Fibroblast of villous mesenchyme (primary cell): ENCODE data around the gene ZNF318. TPM values are rescaled to one million over a fixed set of nuclear protein-coding genes. Genes with fewer than 3 reads are reported as not detected.
"Not testable (repeated sequence)": the region's sequence is repeated elsewhere in the genome, so short reads cannot be mapped to it uniquely, and the experiment has no call there.

Experiments
- DNase-seq: peaks from one replicate; pipeline ENCODE4 v3.0.0-alpha.2; 2010; ENCODE audit warnings: low read depth
- H3K4me3 ChIP-seq: 2 replicates; pipeline ENCODE4 v1.5.1; 2011; ENCODE audit warnings: low read depth, mild to moderate bottlenecking, low read length
- total RNA-seq: library from RNA; depleted of rRNA; stranded (reverse); fragments of >200 nt; gene quantifications from 2 replicates; pipeline ENCODE4 v1.2.3, GENCODE V29; 2012
- TF ChIP-seq, protein P1 (sequence below): IDR thresholded peaks from 2 replicates; pipeline ENCODE4 v1.5.1; 2012; ENCODE audit warnings: low read depth, mild to moderate bottlenecking, low read length; ENCODE audit not compliant: insufficient read depth

ZNF318 gene
- total RNA-seq, 1 donor: 12.5 TPM

- DNase-seq: no peak
- no peak overlapping the region for H3K4me3 ChIP-seq
- TF ChIP-seq, protein P1, sequence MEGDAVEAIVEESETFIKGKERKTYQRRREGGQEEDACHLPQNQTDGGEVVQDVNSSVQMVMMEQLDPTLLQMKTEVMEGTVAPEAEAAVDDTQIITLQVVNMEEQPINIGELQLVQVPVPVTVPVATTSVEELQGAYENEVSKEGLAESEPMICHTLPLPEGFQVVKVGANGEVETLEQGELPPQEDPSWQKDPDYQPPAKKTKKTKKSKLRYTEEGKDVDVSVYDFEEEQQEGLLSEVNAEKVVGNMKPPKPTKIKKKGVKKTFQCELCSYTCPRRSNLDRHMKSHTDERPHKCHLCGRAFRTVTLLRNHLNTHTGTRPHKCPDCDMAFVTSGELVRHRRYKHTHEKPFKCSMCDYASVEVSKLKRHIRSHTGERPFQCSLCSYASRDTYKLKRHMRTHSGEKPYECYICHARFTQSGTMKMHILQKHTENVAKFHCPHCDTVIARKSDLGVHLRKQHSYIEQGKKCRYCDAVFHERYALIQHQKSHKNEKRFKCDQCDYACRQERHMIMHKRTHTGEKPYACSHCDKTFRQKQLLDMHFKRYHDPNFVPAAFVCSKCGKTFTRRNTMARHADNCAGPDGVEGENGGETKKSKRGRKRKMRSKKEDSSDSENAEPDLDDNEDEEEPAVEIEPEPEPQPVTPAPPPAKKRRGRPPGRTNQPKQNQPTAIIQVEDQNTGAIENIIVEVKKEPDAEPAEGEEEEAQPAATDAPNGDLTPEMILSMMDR: no peak
Observed at GRCh38 chr6:43347444-43347843, 22.0 kb downstream of the ZNF318 start.

DNA sequence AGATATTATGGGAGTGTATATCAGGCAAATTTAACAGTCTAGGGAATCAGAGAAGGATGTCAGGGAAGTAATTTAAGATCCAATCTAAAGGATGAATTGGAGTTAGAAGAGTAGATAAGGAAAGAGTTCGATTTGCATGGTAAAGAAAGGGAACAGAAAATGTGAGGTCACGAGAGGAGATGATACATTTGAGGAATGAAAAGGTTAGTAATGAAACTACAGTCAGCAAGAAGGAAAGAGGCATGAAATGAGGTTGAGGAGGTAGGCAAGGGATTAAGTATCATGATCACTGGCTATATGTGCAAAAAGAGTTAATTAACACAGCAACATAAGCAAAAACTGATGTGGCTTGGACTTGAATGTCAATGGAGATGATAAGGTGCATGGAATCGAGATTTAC, 22.4 kb downstream of the ZNF318 start:
- no peak overlapping the region for H3K4me3 ChIP-seq
- TF ChIP-seq, protein P1: no peak
- DNase-seq: no peak

DNA sequence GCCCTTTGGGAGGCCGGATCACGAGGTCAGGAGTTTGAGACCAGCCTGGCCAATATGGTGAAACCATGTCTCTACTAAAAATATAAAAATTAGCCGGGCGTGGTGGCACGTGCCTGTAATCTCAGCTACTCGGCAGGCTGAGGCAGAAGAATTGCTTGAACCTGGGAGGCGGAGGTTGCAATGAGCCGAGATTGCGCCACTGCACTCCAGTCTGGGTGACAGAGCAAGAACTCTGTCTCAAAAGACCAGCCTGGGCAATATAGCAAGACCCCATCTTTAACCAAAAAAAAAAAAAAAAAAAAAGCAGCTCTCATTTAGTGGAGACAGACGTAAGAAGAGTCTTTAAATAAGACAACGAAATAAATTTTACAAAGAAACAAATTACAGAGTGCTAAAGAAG, 23.2 kb downstream of the ZNF318 start:
- not testable (repeated sequence) for DNase-seq, H3K4me3 ChIP-seq

- TF ChIP-seq, protein P1: no peak
- H3K4me3 ChIP-seq: no peak overlapping the region
- DNase-seq: no peak
Observed at GRCh38 chr6:43339168-43339567, 30.3 kb downstream of the ZNF318 start.

GRCh38 chr6:43338243-43338642, 31.2 kb downstream of the ZNF318 start:
- H3K4me3 ChIP-seq: no peak overlapping the region
- TF ChIP-seq, protein P1: no peak
- DNase-seq: no peak

- DNase-seq: peak; percentile 14
- TF ChIP-seq, protein P1: no peak
- H3K4me3 ChIP-seq: no peak overlapping the region
Observed at GRCh38 chr6:43336382-43336781, 33.1 kb downstream of the ZNF318 start.

GRCh38 chr6:43335469-43335868, 34.0 kb downstream of the ZNF318 start:
- no peak for DNase-seq
- TF ChIP-seq, protein P1: no peak

More at GRCh38 chr6:43335469-43335868, 34.0 kb downstream of the ZNF318 start:
- no peak overlapping the region for H3K4me3 ChIP-seq
